ENCODE data around the gene ACAN.
A peak's percentile ranks its signal among the peaks of the same experiment; 100 is the strongest.

Gene ACAN

GRCh38 chr15:88799341-88799740, 3.9 kb upstream of the ACAN start:
- TF ChIP-seq CTCF (IDR thresholded peaks at IDR 0.05; ENCODE audit: insufficient read depth, low read depth, low read length, missing control alignments): no peak
- no peak for DNase-seq (ENCODE audit: low read depth)
- H3K4me3 ChIP-seq (ENCODE audit: low read length): no peak overlapping the region

GRCh38 chr15:88800026-88800425, 3.2 kb upstream of the ACAN start:
- no peak overlapping the region for H3K4me3 ChIP-seq (ENCODE audit: low read length)
- DNase-seq (ENCODE audit: low read depth): peak; percentile 80
- no peak for TF ChIP-seq CTCF (IDR thresholded peaks at IDR 0.05; ENCODE audit: insufficient read depth, low read depth, low read length, missing control alignments)

DNA sequence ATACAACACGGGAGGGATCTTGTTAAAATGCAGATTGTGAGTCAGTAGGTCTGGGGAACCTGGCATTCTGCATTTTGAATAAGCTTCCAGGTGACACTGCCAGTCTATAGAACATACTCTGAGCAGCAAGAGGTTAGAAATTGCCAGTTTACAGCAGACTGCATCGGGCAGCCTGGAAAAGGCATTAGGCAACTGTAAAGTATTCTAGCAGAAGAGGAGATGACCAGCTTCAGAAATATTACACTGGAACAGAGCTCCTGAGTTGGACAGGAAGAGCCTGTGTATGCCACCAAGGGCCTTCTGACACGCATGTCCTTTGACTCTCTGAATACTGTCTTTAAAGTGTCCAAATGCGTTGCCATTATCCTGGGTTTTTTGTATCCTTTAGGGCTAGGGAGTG, 2.5 kb upstream of the ACAN start:
- TF ChIP-seq CTCF (IDR thresholded peaks at IDR 0.05; ENCODE audit: insufficient read depth, low read depth, low read length, missing control alignments): no peak
- DNase-seq (ENCODE audit: low read depth): no peak
- H3K4me3 ChIP-seq (ENCODE audit: low read length): no peak overlapping the region

DNA sequence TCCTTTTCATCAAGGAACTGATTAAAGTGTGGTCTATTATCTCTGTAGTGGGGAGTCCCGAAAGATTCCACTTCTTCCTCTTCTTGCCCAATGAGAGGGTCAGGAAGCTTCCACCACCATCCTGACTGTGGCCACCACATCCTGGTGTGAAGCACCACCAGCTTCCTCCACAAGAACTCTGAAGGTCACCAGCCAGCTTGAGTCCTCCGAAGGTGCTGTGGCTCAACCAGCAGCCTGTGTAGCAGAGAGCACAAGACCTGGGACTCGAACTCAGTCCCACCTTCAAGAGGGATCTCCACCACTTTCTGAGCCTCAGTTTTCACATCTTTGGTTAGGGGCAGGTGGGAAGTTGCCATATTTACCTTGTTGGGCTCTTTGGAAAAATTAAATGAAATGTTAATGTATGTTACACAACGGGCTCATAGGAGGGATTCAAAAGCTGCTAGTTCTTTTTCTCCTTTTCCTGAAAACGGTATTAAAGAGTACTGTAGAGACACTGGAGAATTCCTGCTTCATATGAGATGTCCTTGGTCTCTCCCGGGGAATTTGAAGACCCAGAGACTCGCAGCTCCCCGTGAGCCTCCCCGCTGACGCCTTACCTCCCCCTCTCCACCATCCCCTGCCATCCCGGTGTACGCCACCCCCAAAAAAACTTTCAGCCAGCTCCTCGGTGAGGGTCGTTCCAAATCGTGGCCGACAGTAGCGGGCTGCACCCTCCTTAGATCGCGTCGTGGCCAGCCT, 816 bp upstream of the ACAN start:
- TF ChIP-seq CTCF (IDR thresholded peaks at IDR 0.05; ENCODE audit: insufficient read depth, low read depth, low read length, missing control alignments): no peak
- DNase-seq (ENCODE audit: low read depth): no peak
- no peak overlapping the region for H3K4me3 ChIP-seq (ENCODE audit: low read length)

DNA sequence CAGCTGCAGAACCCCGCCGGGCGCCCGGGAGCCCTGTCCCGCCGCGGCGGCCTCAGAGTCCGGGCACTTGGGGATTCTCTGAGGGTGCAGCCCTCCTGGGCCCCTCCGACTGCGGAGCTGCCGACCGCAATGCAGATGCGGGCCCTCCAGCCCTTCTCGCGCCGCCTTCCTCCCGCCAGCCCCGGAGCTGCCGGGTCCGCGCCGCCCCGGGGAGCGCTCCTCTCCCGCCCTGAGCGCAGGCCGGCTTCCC, 320 bp upstream of the ACAN start:
- H3K4me3 ChIP-seq (ENCODE audit: low read length): no peak overlapping the region
- no peak for DNase-seq (ENCODE audit: low read depth)

DNA sequence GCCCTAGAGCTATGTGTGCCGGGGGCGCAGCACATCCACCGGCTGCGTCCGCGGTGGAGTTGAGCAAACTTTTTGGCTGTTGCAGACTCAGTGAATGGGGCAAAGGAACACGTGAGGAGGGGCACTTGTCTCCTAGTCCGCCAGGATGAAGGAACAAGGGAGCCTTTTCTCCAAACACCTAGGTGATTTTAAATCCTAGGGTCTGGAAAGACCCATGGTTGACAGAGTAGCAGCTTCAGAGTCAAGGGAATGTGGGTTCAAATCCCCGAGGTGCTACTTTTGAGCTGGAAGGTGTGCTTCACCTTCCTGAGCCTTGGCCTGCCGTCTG, 648 bp downstream of the ACAN start:
- no peak for DNase-seq (ENCODE audit: low read depth)
- H3K4me3 ChIP-seq (ENCODE audit: low read length): no peak overlapping the region
- no peak for TF ChIP-seq CTCF (IDR thresholded peaks at IDR 0.05; ENCODE audit: insufficient read depth, low read depth, low read length, missing control alignments)

More for the DNA sequence above, 320 bp upstream of the ACAN start:
- no peak for TF ChIP-seq CTCF (IDR thresholded peaks at IDR 0.05; ENCODE audit: insufficient read depth, low read depth, low read length, missing control alignments)

GRCh38 chr15:88804257-88804656, 1.0 kb downstream of the ACAN start:
- TF ChIP-seq CTCF (IDR thresholded peaks at IDR 0.05; ENCODE audit: insufficient read depth, low read depth, low read length, missing control alignments): no peak

More at GRCh38 chr15:88804257-88804656, 1.0 kb downstream of the ACAN start:
- no peak for DNase-seq (ENCODE audit: low read depth)
- no peak overlapping the region for H3K4me3 ChIP-seq (ENCODE audit: low read length)

Measured in epithelial cell of esophagus (primary cell).